HTR-8/SVneo (cell line): Measurements from ENCODE around the gene CDT1.

Source experiments
- DNase-seq: peaks from one replicate; pipeline ENCODE4 v3.0.0; 2011; ENCODE audit warnings: low spot score, mixed read lengths; ENCODE audit not compliant: insufficient read length
- FAIRE-seq: peaks from 2 replicates; lab custom pipeline; 2011; peaks lifted over from hg19 to GRCh38; lab: Jason Lieb, UNC

Gene CDT1

DNA sequence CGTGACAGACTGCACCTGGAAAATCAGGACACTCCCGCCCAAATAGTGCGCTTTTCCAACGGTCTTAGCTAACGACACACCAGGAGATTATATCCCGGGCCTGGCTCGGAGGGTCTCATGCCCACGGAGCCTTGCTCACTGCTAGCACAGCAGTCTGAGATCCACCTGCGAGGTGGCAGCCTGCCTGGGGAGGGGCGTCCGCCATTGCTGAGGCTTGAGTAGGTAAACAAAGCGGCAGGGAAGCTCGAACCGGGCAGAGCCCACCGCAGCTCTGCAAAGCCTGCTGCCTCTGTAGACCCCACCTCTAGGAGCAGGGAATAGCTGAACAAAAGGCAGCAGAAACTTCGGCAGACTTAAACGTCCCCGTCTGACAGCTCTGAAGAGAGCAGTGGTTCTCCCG, 48.0 kb downstream of the CDT1 start:
- FAIRE-seq (no peak), DNase-seq (no peak)

DNA sequence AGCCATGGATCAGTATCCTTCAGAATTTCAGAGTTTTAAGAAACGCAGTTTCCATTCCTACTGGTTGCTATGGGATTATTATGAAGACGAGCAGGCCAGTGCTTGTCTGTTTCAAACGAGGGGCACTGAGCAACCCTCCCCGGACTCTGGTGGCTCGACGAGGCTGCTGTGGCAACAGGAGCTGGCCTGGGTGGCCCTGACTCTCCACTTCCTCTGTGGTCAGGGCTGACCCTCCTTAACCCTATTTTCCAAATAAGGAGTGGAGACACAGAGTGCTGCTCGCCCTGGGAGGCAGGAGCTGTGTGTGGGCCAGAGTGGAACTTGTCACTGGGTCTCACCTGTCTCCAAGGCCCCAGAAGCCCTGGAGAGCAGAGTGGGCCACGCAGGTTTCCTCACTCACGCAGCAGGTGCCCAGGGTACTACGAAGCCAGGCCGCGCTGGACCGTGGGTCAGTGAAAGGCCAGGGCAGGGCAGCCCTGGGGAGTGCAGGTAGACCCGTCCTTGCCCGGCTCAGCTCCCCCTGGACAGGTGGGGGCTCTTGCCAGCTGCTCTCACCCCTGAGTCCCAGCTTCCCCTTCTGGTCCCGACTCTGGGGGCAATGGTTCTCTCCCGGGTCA, 49.8 kb downstream of the CDT1 start:
- DNase-seq (no peak), FAIRE-seq (no peak)

DNA sequence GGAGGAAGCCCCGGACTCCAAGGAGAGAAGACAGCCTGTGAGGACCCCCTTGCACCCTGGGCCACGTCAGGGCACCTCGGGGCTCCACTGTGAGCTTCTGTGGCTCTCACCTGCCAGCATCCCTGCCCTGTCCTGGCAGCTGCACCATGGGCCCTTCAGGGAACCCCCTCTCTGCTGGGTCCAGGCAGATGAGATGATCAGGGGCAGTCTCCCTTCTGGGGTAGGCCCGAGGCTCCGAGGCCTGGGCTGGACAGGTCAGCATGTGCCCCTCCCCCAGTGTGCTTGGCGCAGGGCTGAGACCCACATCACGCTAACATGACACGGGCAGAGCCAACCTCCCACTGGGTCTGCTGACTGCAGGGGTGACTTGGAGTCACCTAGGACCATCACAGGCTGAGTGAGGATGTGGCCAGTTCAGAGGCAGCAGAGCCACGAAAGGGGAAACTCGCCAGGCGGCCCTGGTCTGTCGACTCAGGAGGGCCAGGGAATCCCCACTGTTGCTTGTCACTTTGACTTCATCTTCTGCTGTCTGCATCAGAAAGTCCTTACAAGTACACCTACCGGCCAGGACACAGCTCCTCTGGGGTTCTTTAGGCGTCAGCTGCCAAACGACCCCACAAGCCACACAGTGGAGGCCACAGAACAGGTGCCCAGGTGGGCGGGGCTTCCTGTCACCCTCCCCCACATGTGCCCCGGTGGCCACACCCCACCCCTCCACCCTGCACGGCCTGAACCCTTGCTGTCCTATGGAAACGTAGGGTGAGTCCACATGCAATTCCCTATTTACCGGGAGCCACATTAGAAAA, 50.9 kb downstream of the CDT1 start:
- DNase-seq = no peak
- FAIRE-seq = no peak

DNA sequence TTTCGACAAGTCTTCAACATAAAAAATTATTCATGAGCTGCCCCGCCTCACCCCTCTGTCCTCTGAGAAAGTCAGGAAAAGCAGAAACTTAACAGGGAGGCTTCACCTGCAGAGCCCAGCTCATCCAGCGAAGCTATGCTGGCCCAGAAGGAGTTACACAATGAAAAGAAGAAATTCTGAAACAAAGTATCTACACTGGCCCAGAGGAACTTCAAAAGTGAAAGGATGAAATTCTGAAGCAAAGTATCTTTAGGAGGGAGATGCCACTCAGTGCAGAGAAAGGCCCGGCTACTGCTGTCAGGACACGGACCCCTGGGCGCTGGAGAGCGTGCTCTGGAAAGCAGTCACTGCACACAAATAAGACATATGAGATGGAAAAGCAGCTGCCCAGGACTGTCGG, 51.6 kb downstream of the CDT1 start:
- no peak for FAIRE-seq
- DNase-seq = no peak

DNA sequence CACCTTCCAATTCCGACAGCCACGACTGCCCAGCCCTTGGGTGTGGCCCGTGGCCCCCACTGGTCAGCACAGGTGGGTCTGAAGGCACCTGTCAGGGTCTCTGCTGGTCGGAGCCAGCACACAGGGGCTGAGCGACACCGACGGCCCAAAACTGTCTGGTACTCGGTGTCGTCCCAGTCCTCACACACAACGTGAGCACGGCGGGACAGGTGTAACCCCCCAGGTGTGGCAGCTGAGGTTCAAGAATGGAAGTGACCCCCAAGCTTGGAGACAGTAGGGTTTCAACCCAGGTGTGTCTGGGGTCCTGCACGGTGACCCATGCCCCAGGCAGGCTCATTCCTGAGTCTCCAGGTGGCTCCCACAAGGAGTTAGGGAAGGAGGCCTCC, 52.1 kb downstream of the CDT1 start:
- DNase-seq (no peak), FAIRE-seq (no peak)

DNA sequence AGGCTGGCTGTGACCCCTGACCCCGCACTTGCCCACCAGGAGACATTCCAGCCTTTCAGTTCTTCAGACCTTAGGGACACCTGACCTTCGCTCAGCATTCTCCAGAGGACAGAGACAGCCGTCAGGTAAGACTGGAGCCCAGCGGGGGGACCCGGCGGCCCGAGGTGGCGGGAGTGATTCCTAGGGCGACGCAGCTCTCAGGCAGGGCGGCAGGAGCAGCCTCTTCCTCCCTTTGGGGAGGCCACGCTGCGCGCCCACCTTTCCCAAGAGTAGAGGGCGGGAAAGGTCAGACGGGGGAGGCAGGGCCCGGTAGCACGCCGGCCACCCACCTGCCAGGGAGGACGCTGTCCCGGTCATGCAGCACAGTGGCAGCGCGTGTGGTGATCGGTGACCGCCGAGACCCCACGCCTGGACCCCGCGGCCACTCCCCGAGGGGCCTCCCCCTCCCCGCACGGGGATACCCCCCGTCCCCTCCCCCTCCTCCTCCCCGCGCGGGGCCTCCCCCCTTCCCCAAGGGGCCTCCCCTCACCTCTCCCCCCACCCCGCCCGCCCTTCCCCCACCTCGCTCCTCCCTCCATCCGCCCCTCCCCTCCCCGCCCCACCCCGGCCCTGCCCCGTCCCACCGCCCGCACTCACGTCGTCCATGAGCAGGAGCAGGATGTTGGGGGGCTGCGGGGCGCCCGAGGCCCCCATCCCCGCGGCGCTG, 52.7 kb downstream of the CDT1 start:
- FAIRE-seq (no peak), DNase-seq (no peak)

DNA sequence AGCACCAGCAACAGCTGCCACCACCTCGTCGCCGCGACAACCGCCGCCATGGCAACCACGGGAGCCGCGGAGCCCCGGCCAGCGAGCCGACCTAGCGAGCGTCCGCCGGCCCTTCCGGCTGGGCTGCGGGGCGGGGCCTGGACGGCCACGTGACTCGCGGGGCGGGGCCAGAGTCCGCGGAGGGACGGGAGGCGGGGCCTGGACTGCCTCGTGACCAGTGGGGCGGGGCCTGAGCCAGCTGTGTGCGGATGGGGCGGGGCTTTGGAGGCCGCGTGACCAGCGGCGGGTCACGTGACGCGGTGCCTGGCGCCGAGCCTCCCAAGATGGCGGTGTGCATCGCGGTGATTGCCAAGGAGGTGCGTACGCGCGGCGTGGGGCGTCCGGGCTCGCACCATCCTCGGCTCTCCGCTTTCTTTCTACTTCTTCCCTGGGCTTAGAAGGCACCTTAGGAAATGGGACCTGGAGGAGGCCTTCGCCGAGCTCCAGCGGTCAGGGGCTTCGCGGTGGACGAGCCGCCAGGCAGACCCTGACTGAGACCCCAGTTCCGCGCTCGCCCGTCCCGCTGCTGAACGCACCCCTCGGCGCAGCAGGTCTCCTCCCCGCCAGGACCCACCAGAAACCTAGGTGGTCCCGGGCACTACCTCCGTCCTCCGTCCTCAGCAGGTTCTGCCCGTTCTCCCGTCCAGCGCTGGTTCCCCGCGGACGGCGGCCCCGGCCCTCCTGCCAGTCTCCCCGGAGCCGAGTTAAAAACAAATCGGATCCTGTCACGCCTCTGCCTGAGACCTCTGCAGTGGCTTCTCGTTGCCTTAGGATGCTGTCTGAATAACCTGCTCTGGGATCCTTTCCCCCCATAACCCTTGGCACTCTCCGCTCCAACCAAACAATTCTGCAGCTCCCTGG, 53.5 kb downstream of the CDT1 start, which contains the start of the genes GALNS and TRAPPC2L:
Gene GALNS, minus strand, starts transcription at position 120 of the 900 bp plus-strand sequence. Its CDS starts 70 bp downstream, at position 50.
Gene TRAPPC2L, plus strand, starts transcription at position 300 of the 900 bp plus-strand sequence. Its CDS starts 24 bp downstream, at position 324.
- DNase-seq (peak; percentile 95), FAIRE-seq (peak; percentile 98)

DNA sequence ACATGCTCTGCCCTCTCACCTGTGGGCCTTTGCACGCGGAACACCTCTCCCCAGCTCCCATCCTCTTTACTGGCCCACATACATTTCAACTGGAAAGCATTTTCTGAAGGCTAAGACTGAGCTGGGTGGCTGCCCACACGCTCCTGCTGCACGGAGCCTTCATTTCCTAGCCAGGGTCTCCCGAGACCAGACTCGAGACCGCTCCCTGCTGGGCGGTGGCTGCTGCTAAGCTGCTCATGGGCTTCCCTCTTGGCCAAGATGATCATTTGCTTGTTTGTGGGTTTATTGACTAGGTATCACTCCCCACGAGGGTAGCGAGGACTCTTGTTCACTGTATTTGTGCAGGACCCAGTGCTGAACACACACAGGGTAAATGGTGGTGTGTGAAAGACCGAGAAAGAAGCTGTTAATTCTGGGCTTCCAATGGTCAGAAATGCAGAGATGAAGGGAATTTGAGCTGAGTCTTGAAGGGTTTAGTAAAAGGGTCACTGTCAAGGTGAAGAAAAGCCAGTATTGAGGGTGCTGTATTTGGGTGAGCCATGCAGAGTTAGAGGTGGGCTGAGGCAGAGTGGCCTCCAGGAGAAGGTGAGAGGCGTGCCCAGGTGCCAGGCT, 54.2 kb downstream of the CDT1 start:
- peak; percentile 75 for DNase-seq
- FAIRE-seq = peak; percentile 60
